Nephron progenitor cell (in vitro differentiated cells): ENCODE results near the gene SMIM33.
A peak's percentile ranks its signal among the peaks of the same experiment; 100 is the strongest.

Experiments
- DNase-seq: peaks from one replicate; pipeline ENCODE4 v3.0.0; 2021
- H3K27ac Mint-ChIP-seq: 2 replicates; pipeline ENCODE4 v1.8.0; 2021; ENCODE audit warnings: mild to moderate bottlenecking, moderate library complexity, mixed read lengths
- H3K27me3 Mint-ChIP-seq: 2 replicates; pipeline ENCODE4 v1.8.0; 2021; ENCODE audit warnings: mild to moderate bottlenecking, low read depth, mixed read lengths; ENCODE audit not compliant: poor library complexity
- H3K36me3 Mint-ChIP-seq: 2 replicates; pipeline ENCODE4 v1.8.0; 2021; ENCODE audit warnings: low read depth, mixed read lengths
- H3K4me1 Mint-ChIP-seq: 2 replicates; pipeline ENCODE4 v1.8.0; 2021; ENCODE audit warnings: mixed read lengths
- H3K4me3 Mint-ChIP-seq: 2 replicates; pipeline ENCODE4 v1.8.0; 2021; ENCODE audit warnings: mild to moderate bottlenecking, moderate library complexity, mixed read lengths
- H3K9me3 Mint-ChIP-seq: 2 replicates; pipeline ENCODE4 v1.8.0; 2021; ENCODE audit warnings: mild to moderate bottlenecking, moderate library complexity, mixed read lengths
- TF ChIP-seq, protein P1 (sequence below): fragments of 200-600 bp; sonication (generic); IDR thresholded peaks from 2 replicates; pipeline ENCODE4 v1.5.0; 2021; ENCODE audit warnings: antibody characterized with exemption

SMIM33 gene

GRCh38 chr5:139446956-139447779 is 23.6 kb upstream of the SMIM33 start:
- Mint-ChIP-seq H3K4me3 (no peak overlapping the region), H3K27ac (no peak overlapping the region), H3K36me3 (no peaks in the 10 kb centered on the region), H3K4me1 (peaks cover 21% of the 10 kb centered on the region), H3K9me3 (no peaks in the 10 kb centered on the region), H3K27me3 (peaks cover 28% of the 10 kb centered on the region)
- no peak for DNase-seq
- TF ChIP-seq, protein P1, sequence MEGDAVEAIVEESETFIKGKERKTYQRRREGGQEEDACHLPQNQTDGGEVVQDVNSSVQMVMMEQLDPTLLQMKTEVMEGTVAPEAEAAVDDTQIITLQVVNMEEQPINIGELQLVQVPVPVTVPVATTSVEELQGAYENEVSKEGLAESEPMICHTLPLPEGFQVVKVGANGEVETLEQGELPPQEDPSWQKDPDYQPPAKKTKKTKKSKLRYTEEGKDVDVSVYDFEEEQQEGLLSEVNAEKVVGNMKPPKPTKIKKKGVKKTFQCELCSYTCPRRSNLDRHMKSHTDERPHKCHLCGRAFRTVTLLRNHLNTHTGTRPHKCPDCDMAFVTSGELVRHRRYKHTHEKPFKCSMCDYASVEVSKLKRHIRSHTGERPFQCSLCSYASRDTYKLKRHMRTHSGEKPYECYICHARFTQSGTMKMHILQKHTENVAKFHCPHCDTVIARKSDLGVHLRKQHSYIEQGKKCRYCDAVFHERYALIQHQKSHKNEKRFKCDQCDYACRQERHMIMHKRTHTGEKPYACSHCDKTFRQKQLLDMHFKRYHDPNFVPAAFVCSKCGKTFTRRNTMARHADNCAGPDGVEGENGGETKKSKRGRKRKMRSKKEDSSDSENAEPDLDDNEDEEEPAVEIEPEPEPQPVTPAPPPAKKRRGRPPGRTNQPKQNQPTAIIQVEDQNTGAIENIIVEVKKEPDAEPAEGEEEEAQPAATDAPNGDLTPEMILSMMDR, result no peak

DNA sequence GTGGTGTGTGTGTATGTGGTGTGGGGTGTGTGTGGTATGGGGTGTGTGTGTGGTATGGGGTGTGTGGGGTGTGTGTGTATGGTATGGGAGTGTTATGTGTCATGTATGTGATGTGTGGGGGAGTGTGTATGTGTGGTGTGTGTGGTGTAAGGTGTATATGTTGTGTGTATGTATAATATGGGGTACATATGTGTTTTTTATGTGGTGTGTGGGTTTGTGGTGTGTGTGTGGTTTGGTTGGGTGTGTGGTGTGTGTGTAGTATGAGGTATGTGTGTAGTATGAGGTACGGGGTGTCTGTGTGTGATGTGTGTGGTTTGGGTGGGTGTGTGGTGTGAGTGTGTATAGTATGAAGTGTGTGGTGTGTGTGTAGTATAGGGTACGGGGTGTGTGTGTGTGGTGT is 19.6 kb upstream of the SMIM33 start:
- Mint-ChIP-seq H3K36me3 (no peaks in the 10 kb centered on the region), H3K27me3 (peaks cover 23% of the 10 kb centered on the region), H3K27ac (no peak overlapping the region), H3K9me3 (no peaks in the 10 kb centered on the region), H3K4me3 (no peak overlapping the region), H3K4me1 (peaks cover 8% of the 10 kb centered on the region)
- DNase-seq, result no peak
- TF ChIP-seq, protein P1, result no peak

GRCh38 chr5:139451878-139452660 is 18.7 kb upstream of the SMIM33 start:
- Mint-ChIP-seq H3K36me3 (no peaks in the 10 kb centered on the region), H3K9me3 (no peaks in the 10 kb centered on the region), H3K27ac (no peak overlapping the region), H3K4me1 (peaks cover 14% of the 10 kb centered on the region), H3K4me3 (no peak overlapping the region), H3K27me3 (peaks cover 18% of the 10 kb centered on the region)
- no peak for DNase-seq
- TF ChIP-seq, protein P1, result no peak

- no peak for DNase-seq
These were observed 16.9 kb upstream of the SMIM33 start for GRCh38 chr5:139453683-139454567.

GRCh38 chr5:139454568-139455290 is 16.1 kb upstream of the SMIM33 start:
- H3K4me3 Mint-ChIP-seq, result no peak overlapping the region
- H3K9me3 Mint-ChIP-seq, result no peaks in the 10 kb centered on the region
- H3K27ac Mint-ChIP-seq, result peak overlapping the region; percentile 64
- TF ChIP-seq, protein P1, result no peak
- peaks cover 9% of the 10 kb centered on the region for H3K27me3 Mint-ChIP-seq
- no peaks in the 10 kb centered on the region for H3K36me3 Mint-ChIP-seq
- no peak for DNase-seq
- H3K4me1 Mint-ChIP-seq, result peaks cover 18% of the 10 kb centered on the region

More at GRCh38 chr5:139453683-139454567, 16.9 kb upstream of the SMIM33 start:
- no peak overlapping the region for H3K27ac Mint-ChIP-seq
- H3K36me3 Mint-ChIP-seq, result no peaks in the 10 kb centered on the region
- H3K4me3 Mint-ChIP-seq, result no peak overlapping the region
- H3K4me1 Mint-ChIP-seq, result peaks cover 12% of the 10 kb centered on the region
- H3K27me3 Mint-ChIP-seq, result peaks cover 11% of the 10 kb centered on the region
- TF ChIP-seq, protein P1, result no peak
- no peaks in the 10 kb centered on the region for H3K9me3 Mint-ChIP-seq
